Ascending aorta (tissue), 2 donors: Measurements from ENCODE around the gene BZW1. TPM values are rescaled to one million over a fixed set of nuclear protein-coding genes. Genes with fewer than 3 reads are reported as not detected.

Source experiments
- DNase-seq, 2 donors: peaks; one replicate each; pipeline ENCODE4 v3.0.0-alpha.2; 2019; ENCODE audit warnings: low spot score in 2 of 2
- H3K27ac ChIP-seq, 2 donors: fragments of 200-600 bp; sonication (generic); one replicate each; pipeline ENCODE4 v1.5.1; 2016 to 2017; ENCODE audit warnings: mild to moderate bottlenecking in 1 of 2
- H3K27me3 ChIP-seq: fragments of 200-600 bp; sonication (generic); one replicate; pipeline ENCODE4 v1.5.1; 2017
- H3K36me3 ChIP-seq, 2 donors: fragments of 200-600 bp; sonication (generic); one replicate each; pipeline ENCODE4 v1.5.1; 2016
- H3K4me1 ChIP-seq, 2 donors: fragments of 200-600 bp; sonication (generic); one replicate each; pipeline ENCODE4 v1.5.1; 2016 to 2017; ENCODE audit warnings: mild to moderate bottlenecking in 1 of 2
- H3K4me3 ChIP-seq, 2 donors: fragments of 200-600 bp; sonication (generic); one replicate each; pipeline ENCODE4 v1.5.1; 2016 to 2017; ENCODE audit warnings: mild to moderate bottlenecking in 1 of 2
- H3K9me3 ChIP-seq, 2 donors: fragments of 200-600 bp; sonication (generic); one replicate each; pipeline ENCODE4 v1.5.1; 2016
- intact Hi-C: fragments of 100-400 bp; cut with DNase I; formaldehyde crosslinking; loops from one replicate; pipeline ENCODE4 v1.15.1; 2023
- total RNA-seq: library from RNA; depleted of rRNA; stranded (reverse); fragments of >200 nt; gene quantifications from one replicate; pipeline ENCODE4 v1.1.0, GENCODE V29; 2016
- TF ChIP-seq, protein P1 (sequence below), 3 experiments: fragments of 200-600 bp in 2 of 3; fragments of 450-650 bp in 1 of 3; sonication (generic) in 2 of 3; IDR thresholded peaks; one replicate each; pipeline ENCODE4 v1.5.1; 2016 to 2019; ENCODE audit warnings: antibody characterized with exemption in 3 of 3, mild to moderate bottlenecking in 1 of 3, moderate library complexity in 1 of 3

The BZW1 gene
- total RNA-seq, 1 donor from 2014 or later: 85.4 TPM

DNA sequence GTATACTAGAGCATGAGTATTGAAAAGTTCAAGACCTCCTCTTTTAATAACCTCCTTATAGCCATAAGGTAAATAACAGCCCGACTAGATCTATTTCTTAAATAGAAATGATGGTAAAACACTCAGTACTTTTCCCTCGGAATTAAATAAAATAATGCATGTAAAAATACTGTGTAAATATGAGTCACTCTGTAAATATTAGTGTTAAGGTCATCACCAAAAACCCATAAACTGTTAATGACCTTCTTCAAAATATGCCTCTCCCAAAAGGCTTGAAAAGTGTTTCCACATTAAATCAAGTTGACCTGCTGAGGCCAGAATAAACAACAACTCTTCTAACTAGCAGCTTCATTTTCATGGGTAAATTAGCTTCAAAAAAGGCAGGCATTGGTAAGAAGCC is 25.3 kb upstream of the BZW1 start:
- peak overlapping the region; percentile 47 to 58 for H3K27ac ChIP-seq
- H3K9me3 ChIP-seq: no peaks in the 10 kb centered on the region
- no peak overlapping the region for H3K4me3 ChIP-seq
- no peaks in the 10 kb centered on the region for H3K36me3 ChIP-seq
- intact Hi-C loops: loop anchor here (2.0 kb wide), 1 partner anchor 44 kb away; no protein-coding TSS in a partner anchor
- TF ChIP-seq, protein P1, sequence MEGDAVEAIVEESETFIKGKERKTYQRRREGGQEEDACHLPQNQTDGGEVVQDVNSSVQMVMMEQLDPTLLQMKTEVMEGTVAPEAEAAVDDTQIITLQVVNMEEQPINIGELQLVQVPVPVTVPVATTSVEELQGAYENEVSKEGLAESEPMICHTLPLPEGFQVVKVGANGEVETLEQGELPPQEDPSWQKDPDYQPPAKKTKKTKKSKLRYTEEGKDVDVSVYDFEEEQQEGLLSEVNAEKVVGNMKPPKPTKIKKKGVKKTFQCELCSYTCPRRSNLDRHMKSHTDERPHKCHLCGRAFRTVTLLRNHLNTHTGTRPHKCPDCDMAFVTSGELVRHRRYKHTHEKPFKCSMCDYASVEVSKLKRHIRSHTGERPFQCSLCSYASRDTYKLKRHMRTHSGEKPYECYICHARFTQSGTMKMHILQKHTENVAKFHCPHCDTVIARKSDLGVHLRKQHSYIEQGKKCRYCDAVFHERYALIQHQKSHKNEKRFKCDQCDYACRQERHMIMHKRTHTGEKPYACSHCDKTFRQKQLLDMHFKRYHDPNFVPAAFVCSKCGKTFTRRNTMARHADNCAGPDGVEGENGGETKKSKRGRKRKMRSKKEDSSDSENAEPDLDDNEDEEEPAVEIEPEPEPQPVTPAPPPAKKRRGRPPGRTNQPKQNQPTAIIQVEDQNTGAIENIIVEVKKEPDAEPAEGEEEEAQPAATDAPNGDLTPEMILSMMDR (IDR thresholded peaks at IDR 0.05): no peak
- no peak for DNase-seq
- H3K4me1 ChIP-seq: peaks cover 0 to 11% of the 10 kb centered on the region in 2 donors
- H3K27me3 ChIP-seq: no peaks in the 10 kb centered on the region

DNA sequence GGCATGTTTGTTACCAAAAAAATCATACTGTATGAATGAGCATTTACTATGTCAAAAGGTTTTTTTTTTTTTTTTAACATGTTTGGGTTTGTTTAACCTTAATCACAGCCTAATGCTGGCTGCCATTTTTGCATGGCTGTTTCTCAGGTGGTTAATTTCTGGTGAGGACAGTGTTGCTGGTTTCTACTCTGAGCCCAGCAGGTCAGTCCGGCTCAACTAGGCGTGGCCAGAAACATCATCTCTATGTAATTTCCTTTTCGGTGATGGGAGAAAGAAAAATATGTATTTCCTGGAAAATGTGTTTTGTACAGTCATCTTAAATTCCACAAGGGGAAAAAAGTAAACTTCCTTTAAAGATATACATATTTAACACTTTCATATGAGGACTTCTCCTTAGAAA is 24.9 kb upstream of the BZW1 start:
- TF ChIP-seq, protein P1 (IDR thresholded peaks at IDR 0.05): no peak
- Histone ChIP-seq H3K4me3 (no peak overlapping the region), H3K4me1 (peaks cover 0 to 11% of the 10 kb centered on the region in 2 donors), H3K9me3 (no peaks in the 10 kb centered on the region), H3K27me3 (no peaks in the 10 kb centered on the region), H3K36me3 (no peaks in the 10 kb centered on the region), H3K27ac (peak overlapping the region; percentile 47 to 58)
- intact Hi-C loops: loop anchor here (2.0 kb wide), 1 partner anchor 44 kb away; no protein-coding TSS in a partner anchor
- no peak for DNase-seq

DNA sequence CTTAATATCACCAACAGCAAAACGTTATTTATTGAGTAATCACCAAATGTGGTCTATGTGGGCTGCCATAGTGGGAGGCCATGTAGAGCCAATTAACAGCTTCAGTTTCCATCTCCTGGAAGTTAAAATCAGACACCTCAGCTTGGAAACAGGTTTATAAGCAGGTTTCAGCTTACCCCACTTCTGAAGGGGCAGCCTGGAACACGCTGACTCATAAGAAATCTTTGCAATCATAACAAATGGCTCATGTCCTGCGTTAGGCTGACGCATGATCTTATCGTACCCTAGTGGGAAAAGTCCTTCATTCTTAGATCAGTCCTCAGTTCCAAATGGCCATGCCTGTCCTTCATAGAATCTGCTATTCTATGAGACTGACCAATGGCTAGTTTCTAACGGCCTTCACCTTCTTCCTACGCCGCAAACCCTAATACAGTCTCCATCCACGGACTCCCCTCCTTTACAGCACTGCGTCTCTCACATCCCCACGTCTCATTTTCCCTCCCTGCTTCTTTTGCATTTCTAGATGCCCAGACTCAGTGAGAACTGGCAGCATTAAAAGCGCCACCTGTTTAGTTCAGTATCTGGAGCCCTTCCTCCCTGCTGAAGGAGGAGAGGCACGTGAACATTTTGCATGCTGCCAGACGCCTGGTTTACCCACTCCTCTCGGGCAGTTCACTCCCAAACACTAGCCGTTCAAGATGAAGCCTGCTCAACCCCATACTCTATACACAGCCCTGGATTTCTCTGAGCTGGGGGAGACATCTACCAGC is 24.2 kb upstream of the BZW1 start:
- no peaks in the 10 kb centered on the region for H3K27me3 ChIP-seq
- H3K4me3 ChIP-seq: no peak overlapping the region
- TF ChIP-seq, protein P1 (IDR thresholded peaks at IDR 0.05): no peak
- DNase-seq: peak in 1 of 2 donors; percentile 82
- intact Hi-C loops: loop anchor here (1.0 to 2.0 kb wide), 2 partner anchors 23 to 45 kb away; no protein-coding TSS in a partner anchor
- peak overlapping the region; percentile 47 to 58 for H3K27ac ChIP-seq
- peaks cover 0 to 11% of the 10 kb centered on the region in 2 donors for H3K4me1 ChIP-seq
- no peaks in the 10 kb centered on the region for H3K36me3 ChIP-seq
- H3K9me3 ChIP-seq: no peaks in the 10 kb centered on the region

- TF ChIP-seq, protein P1 (IDR thresholded peaks at IDR 0.05): no peak
- Histone ChIP-seq H3K36me3 (no peaks in the 10 kb centered on the region), H3K4me1 (peaks cover 0 to 11% of the 10 kb centered on the region in 2 donors), H3K27ac (peak overlapping the region; percentile 57 to 58), H3K9me3 (no peaks in the 10 kb centered on the region), H3K27me3 (no peaks in the 10 kb centered on the region), H3K4me3 (no peak overlapping the region)
- no peak for DNase-seq
- intact Hi-C loops: loop anchor here (1.0 kb wide), 1 partner anchor 22 kb away; no protein-coding TSS in a partner anchor
Measured at GRCh38 chr2:200788121-200788718, 23.5 kb upstream of the BZW1 start.

DNA sequence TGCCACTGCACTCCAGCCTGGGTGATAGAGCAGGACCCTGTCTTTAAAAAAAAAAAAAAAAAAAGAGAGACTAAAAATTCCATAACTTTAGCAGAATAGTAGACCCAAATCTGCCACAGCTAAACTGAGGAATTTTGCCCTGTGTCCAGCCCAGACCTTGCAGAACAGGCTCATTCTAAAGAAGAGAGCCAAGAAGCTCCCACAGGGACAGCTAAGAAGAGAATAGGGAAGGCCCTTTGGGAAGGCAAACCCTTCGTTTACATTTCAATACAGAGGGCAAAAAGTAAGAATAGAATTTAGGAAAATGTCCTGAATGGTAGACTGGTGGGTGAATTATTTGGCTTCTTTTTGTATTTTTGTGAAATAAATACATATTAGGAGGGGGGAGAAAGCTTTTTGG is 21.5 kb upstream of the BZW1 start:
- Histone ChIP-seq H3K9me3 (no peaks in the 10 kb centered on the region), H3K4me3 (no peak overlapping the region), H3K27ac (no peak overlapping the region), H3K4me1 (peaks cover 0 to 11% of the 10 kb centered on the region in 2 donors), H3K27me3 (no peaks in the 10 kb centered on the region), H3K36me3 (no peaks in the 10 kb centered on the region)
- intact Hi-C loops: no loop called here
- DNase-seq: no peak
- TF ChIP-seq, protein P1 (IDR thresholded peaks at IDR 0.05): no peak
